ENCODE results near the gene HPSE. TPM values are rescaled to one million over a fixed set of nuclear protein-coding genes. Genes with fewer than 3 reads are reported as not detected.

HPSE gene
- total RNA-seq, 1 experiment from 2014 or later = 2.6 TPM

- TF ChIP-seq, protein P1, sequence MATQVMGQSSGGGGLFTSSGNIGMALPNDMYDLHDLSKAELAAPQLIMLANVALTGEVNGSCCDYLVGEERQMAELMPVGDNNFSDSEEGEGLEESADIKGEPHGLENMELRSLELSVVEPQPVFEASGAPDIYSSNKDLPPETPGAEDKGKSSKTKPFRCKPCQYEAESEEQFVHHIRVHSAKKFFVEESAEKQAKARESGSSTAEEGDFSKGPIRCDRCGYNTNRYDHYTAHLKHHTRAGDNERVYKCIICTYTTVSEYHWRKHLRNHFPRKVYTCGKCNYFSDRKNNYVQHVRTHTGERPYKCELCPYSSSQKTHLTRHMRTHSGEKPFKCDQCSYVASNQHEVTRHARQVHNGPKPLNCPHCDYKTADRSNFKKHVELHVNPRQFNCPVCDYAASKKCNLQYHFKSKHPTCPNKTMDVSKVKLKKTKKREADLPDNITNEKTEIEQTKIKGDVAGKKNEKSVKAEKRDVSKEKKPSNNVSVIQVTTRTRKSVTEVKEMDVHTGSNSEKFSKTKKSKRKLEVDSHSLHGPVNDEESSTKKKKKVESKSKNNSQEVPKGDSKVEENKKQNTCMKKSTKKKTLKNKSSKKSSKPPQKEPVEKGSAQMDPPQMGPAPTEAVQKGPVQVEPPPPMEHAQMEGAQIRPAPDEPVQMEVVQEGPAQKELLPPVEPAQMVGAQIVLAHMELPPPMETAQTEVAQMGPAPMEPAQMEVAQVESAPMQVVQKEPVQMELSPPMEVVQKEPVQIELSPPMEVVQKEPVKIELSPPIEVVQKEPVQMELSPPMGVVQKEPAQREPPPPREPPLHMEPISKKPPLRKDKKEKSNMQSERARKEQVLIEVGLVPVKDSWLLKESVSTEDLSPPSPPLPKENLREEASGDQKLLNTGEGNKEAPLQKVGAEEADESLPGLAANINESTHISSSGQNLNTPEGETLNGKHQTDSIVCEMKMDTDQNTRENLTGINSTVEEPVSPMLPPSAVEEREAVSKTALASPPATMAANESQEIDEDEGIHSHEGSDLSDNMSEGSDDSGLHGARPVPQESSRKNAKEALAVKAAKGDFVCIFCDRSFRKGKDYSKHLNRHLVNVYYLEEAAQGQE (IDR thresholded peaks at IDR 0.05; ENCODE audit: insufficient read depth in 1 of 2, low read depth in 2 of 2, low read length in 1 of 2) = no peak
- ChIA-PET CTCF (interaction anchor here (1.0 kb wide), 1 partner anchor 175 kb away, joined by 5 read pairs; no protein-coding TSS in a partner anchor), POLR2A (interaction anchor here (0.7 kb wide), 2 partner anchors 13 to 361 kb away, joined by 3 read pairs; no protein-coding TSS in a partner anchor)
- TSS peak; percentile 99 for BruUV-seq (replicated peaks)
- H3K4me1 ChIP-seq (ENCODE audit: control insufficient read depth, insufficient read depth, low read length) = peaks cover 32% of the 10 kb centered on the region
- no peaks in the 10 kb centered on the region for H3K9me3 ChIP-seq (ENCODE audit: control insufficient read depth, insufficient read depth, low read depth, low read length)
- intact Hi-C loops (cut with micrococcal nuclease; ENCODE audit: unreplicated experiment) = no loop called here
- no peak for DNase-seq (ENCODE audit: low read depth, low spot score)
- peak overlapping the region; percentile 98 for H3K27ac ChIP-seq (ENCODE audit: low read length)
- H3K4me3 ChIP-seq (ENCODE audit: low read depth in 2 of 2, low read length in 2 of 2) = peak overlapping the region; percentile 61 to 85
- in situ Hi-C loops (cut with HindIII; ENCODE audit: low pct_unique_long_range_greater_than_20kb, low sequenced_read_pairs) = no loop called here
- H3K36me3 ChIP-seq (ENCODE audit: control insufficient read depth, insufficient read depth, low read length) = no peaks in the 10 kb centered on the region; the same call in 1 of the 2 replicates
- H3K27me3 ChIP-seq (ENCODE audit: control insufficient read depth, insufficient read depth, low read length) = no peaks in the 10 kb centered on the region
- ATAC-seq = no peak
These were observed 49.6 kb downstream of the HPSE start for GRCh38 chr4:83285055-83285407.

DNA sequence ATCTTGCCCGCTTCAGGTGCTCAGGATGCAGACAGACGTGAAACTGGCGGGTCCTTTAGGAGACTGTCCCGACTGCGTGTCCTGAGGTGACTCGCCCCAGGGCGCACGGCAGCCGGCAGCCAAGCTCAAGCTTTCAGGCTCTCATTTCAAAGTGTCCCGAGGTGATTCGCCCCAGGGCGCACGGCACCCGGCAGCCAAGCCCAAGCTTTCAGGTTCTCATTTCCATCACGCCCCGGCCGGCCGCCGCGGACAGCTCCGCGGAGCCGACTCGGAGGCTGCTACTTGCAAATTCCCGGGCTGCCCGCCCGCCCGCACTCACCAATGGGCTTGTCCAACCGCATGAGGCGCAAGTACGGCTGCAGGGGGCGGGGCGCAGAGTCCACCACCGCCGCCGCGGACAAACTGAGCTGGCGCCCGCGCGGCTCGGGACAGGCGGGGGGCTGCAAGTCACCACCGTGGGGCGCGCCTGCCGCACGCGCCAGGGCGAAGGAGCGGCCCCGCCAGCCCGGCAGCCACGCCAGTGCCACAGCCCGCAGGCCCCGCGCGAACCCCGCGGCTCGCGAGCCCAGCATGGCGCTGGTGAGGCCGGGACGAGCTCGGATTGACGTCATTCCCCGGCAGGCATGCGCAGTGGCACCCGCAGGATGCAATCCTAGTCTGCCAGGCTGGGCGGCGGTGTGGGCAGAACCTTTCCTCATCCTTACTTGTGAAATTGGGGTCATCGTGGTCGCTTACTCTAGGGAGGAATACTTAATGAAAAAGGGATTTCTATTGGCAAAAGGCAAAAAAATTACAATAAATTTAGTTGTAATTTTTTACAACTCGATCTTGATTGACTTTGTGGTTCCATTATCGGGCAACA, 50.2 kb downstream of the HPSE start, which contains the start of gene COQ2:
COQ2 (minus strand) TSS at position 606 of the 862 bp plus-strand sequence; CDS start at position 572, 34 bp downstream.
- intact Hi-C loops (cut with micrococcal nuclease; ENCODE audit: unreplicated experiment) = no loop called here
- Histone ChIP-seq H3K9me3 (ENCODE audit: control insufficient read depth, insufficient read depth, low read depth, low read length) (no peaks in the 10 kb centered on the region), H3K4me3 (ENCODE audit: low read depth in 2 of 2, low read length in 2 of 2) (peak within 1 kb of the TSS; percentile 61 to 85), H3K36me3 (ENCODE audit: control insufficient read depth, insufficient read depth, low read length) (no peaks in the 10 kb centered on the region; the same call in 1 of the 2 replicates), H3K27me3 (ENCODE audit: control insufficient read depth, insufficient read depth, low read length) (no peaks in the 10 kb centered on the region), H3K4me1 (ENCODE audit: control insufficient read depth, insufficient read depth, low read length) (peaks cover 32% of the 10 kb centered on the region), H3K27ac (ENCODE audit: low read length) (peak within 1 kb of the TSS; percentile 98)
- peak; percentile 94 for ATAC-seq
- DNase-seq (ENCODE audit: low read depth, low spot score) = peak; percentile 60
- peak; percentile 62 for TF ChIP-seq POLR2AphosphoS5 (IDR thresholded peaks at IDR 0.05; ENCODE audit: low read depth, low read length)
- TF ChIP-seq, protein P2, sequence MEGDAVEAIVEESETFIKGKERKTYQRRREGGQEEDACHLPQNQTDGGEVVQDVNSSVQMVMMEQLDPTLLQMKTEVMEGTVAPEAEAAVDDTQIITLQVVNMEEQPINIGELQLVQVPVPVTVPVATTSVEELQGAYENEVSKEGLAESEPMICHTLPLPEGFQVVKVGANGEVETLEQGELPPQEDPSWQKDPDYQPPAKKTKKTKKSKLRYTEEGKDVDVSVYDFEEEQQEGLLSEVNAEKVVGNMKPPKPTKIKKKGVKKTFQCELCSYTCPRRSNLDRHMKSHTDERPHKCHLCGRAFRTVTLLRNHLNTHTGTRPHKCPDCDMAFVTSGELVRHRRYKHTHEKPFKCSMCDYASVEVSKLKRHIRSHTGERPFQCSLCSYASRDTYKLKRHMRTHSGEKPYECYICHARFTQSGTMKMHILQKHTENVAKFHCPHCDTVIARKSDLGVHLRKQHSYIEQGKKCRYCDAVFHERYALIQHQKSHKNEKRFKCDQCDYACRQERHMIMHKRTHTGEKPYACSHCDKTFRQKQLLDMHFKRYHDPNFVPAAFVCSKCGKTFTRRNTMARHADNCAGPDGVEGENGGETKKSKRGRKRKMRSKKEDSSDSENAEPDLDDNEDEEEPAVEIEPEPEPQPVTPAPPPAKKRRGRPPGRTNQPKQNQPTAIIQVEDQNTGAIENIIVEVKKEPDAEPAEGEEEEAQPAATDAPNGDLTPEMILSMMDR (IDR thresholded peaks at IDR 0.05) = peak; percentile 51
- TF ChIP-seq TCF7L2 (IDR thresholded peaks at IDR 0.05; ENCODE audit: low read depth, low read length) = no peak
- TF ChIP-seq SIN3A (IDR thresholded peaks at IDR 0.05; ENCODE audit: borderline replicate concordance, insufficient read depth, low read depth, low read length) = peak; percentile 76; the same call in 1 of the 2 replicates
- TF ChIP-seq, protein P1 (IDR thresholded peaks at IDR 0.05; ENCODE audit: insufficient read depth in 1 of 2, low read depth in 2 of 2, low read length in 1 of 2) = peak in 1 of 2 experiments; percentile 35; a peak in 1 of 4 replicates
- no TSS peak for BruUV-seq (replicated peaks)
- POLR2A ChIA-PET = interaction anchor here (0.7 kb wide), 2 partner anchors 12 to 360 kb away, joined by 3 read pairs; no protein-coding TSS in a partner anchor
- CTCF ChIA-PET = interaction anchor here (0.7 to 1.0 kb wide), 2 partner anchors 12 to 174 kb away, joined by 3 to 5 read pairs; no protein-coding TSS in a partner anchor
- in situ Hi-C loops (cut with HindIII; ENCODE audit: low pct_unique_long_range_greater_than_20kb, low sequenced_read_pairs) = no loop called here

All from Panc1 (cell line).